Coronary artery (tissue), 2 donors: ENCODE measurements around the gene CYP3A4.

ENCODE experiments used
- DNase-seq: peaks from one replicate; pipeline ENCODE4 v3.0.0-alpha.2; 2017; ENCODE audit warnings: low spot score
- H3K27ac ChIP-seq, 2 donors: fragments of 200-600 bp; sonication (generic); one replicate each; pipeline ENCODE4 v1.5.1; 2016 to 2019
- H3K4me3 ChIP-seq: fragments of 200-600 bp; sonication (generic); 2 replicates; pipeline ENCODE4 v1.5.1; 2016; ENCODE audit warnings: mild to moderate bottlenecking, moderate library complexity
- TF ChIP-seq, protein P1 (sequence below): fragments of 200-600 bp; sonication (generic); IDR thresholded peaks from one replicate; pipeline ENCODE4 v1.5.1; 2019; ENCODE audit warnings: antibody characterized with exemption

CYP3A4 gene

DNA sequence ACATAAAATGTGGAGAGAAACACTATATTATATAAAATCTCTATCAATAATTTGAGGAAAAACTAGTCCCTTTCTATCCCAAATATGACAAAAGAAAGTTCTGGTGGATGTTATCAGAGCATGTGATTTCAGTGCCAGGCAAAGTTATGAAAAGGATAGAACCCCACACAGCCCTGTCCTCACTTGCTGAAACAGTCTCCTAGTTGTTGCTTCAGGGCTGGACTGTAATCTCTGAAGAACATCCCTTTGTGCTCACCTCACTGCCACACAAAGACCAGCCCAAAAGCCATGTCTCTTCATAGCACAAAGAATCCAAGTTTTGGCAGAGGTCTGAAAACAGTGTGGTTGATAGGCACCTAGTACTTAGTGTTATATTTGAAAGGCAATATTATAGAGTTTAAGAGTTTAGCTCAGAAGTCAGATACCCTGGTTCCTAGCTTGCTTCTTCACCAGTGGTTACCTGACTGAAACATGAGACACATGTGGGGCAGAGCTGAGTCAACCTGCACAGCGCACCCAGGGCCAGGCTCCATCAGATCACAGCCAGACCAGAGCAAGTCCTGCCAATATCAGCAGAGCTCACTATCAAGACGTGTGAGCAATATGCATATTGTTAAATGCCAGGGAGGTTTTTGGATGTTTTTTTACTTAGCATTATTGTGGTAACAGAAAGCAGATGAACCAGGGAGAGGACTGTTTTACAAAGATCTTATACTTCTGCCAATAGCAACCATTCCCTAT is 74.0 kb downstream of the CYP3A4 start:
- Histone ChIP-seq H3K27ac (no peak overlapping the region), H3K4me3 (no peak overlapping the region)
- DNase-seq: no peak
- TF ChIP-seq, protein P1, sequence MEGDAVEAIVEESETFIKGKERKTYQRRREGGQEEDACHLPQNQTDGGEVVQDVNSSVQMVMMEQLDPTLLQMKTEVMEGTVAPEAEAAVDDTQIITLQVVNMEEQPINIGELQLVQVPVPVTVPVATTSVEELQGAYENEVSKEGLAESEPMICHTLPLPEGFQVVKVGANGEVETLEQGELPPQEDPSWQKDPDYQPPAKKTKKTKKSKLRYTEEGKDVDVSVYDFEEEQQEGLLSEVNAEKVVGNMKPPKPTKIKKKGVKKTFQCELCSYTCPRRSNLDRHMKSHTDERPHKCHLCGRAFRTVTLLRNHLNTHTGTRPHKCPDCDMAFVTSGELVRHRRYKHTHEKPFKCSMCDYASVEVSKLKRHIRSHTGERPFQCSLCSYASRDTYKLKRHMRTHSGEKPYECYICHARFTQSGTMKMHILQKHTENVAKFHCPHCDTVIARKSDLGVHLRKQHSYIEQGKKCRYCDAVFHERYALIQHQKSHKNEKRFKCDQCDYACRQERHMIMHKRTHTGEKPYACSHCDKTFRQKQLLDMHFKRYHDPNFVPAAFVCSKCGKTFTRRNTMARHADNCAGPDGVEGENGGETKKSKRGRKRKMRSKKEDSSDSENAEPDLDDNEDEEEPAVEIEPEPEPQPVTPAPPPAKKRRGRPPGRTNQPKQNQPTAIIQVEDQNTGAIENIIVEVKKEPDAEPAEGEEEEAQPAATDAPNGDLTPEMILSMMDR: no peak

DNA sequence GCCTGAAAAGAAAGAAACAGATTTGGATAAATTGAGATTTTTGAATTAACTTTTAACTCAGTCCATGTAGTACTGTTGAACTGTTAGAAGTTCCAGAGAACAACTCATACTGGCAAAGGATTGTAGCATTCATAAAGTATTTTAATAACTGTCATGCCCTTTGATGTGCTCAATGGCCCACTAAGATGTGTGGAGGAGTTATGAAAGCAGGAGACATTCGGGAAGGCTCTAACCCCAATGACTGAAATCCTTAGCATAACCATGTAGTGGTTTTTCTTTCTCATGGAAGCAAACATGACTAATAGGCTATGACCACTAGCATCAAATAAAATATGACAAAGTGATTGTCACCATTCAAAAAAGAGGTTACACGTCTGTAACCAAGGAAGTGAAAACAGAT is 74.7 kb downstream of the CYP3A4 start:
- Histone ChIP-seq H3K4me3 (no peak overlapping the region), H3K27ac (no peak overlapping the region)
- DNase-seq: no peak
- TF ChIP-seq, protein P1: no peak

DNA sequence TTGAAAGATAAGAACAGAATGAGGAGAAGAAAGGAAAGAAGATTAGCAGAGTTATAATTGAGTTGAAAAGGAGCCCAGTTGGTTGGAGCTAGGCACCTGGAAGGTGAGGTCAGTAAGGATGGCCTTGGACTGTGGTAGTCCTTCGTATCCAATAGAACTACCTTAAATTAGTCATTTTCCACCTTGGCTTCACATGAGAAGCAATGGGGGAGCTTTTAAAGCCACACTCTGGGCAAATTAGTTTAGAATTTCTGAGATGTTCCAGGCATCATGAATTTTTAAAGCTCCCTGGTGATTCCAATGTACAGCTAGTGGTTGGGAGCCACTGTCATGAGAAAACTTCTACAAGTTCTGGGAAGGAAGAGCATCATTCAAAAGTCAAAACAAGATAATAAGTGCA is 76.9 kb downstream of the CYP3A4 start:
- Histone ChIP-seq H3K27ac (no peak overlapping the region), H3K4me3 (no peak overlapping the region)
- TF ChIP-seq, protein P1: no peak
- DNase-seq: no peak
